Loucy (cell line): Measurements from ENCODE around the gene ABHD14A.

ENCODE experiments used
- EZH2phosphoT487 ChIP-seq: fragments of 200-600 bp; IDR thresholded peaks from 2 replicates; pipeline ENCODE4 v1.6.1; 2018; ENCODE audit warnings: antibody characterized with exemption, mild to moderate bottlenecking, moderate library complexity, borderline replicate concordance
- TF ChIP-seq, protein P1 (sequence below): fragments of 200-600 bp; sonication (generic); conservative IDR thresholded peaks from 2 replicates; pipeline ENCODE4 v1.5.1; 2014; ENCODE audit warnings: mild to moderate bottlenecking, antibody characterized with exemption, low read length

DNA sequence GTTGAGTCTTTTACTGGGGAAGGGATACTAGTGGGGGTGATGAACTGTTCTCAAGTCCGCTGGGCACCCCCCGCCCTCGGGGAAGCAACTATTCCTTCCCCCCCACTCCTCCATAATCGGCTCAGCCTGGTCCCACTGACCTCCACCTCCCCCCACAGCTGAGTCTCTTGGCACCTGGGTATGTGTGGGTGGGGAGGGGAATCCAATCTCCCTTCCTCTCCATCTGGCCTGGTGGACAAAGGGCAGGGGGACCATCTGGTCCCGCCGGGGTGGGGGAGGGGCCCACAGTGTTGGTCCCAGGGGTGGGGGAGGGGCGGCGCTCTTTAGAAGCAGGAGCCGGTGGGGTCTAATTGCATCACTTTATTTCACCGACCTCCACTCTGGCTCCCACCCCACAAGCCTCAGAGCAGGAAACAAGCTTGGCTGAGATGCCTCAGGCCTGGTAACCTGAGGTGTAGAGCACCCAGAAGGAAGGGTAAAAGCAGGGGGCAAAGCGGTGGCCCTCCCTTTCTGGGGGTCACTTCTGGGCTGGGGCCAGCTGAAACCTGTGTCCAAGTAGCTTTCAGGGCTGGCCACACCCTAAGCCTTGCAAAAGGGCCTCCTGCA lies 6.6 kb upstream of the ABHD14A start:
- TF ChIP-seq, protein P1, sequence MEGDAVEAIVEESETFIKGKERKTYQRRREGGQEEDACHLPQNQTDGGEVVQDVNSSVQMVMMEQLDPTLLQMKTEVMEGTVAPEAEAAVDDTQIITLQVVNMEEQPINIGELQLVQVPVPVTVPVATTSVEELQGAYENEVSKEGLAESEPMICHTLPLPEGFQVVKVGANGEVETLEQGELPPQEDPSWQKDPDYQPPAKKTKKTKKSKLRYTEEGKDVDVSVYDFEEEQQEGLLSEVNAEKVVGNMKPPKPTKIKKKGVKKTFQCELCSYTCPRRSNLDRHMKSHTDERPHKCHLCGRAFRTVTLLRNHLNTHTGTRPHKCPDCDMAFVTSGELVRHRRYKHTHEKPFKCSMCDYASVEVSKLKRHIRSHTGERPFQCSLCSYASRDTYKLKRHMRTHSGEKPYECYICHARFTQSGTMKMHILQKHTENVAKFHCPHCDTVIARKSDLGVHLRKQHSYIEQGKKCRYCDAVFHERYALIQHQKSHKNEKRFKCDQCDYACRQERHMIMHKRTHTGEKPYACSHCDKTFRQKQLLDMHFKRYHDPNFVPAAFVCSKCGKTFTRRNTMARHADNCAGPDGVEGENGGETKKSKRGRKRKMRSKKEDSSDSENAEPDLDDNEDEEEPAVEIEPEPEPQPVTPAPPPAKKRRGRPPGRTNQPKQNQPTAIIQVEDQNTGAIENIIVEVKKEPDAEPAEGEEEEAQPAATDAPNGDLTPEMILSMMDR, result no peak
- TF ChIP-seq EZH2phosphoT487, result no peak
